Measurements from ENCODE around the gene TDRD9.

The TDRD9 gene

GRCh38 chr14:104037074-104037473 is 108.8 kb downstream of the TDRD9 start:
- DNase-seq = no peak

DNA sequence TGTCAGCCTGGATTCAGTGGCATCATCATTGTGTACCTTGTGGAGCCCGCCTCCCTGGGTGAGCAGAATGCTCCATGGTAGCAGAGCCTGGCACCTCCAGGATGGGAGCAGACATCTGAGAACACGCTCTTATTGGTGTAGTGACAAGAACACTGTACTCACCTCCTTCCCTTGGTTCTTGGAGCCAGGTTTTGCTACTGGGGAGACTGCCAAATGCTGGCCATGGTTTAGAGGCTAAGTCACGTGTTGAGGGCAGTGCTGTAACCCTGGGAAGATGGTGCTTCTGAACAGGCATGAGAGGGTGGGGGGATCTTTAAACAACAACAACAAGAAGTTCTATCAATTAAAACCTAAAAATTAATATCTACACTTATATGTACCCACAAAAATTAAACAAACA is 109.6 kb downstream of the TDRD9 start:
- no peak for DNase-seq

DNA sequence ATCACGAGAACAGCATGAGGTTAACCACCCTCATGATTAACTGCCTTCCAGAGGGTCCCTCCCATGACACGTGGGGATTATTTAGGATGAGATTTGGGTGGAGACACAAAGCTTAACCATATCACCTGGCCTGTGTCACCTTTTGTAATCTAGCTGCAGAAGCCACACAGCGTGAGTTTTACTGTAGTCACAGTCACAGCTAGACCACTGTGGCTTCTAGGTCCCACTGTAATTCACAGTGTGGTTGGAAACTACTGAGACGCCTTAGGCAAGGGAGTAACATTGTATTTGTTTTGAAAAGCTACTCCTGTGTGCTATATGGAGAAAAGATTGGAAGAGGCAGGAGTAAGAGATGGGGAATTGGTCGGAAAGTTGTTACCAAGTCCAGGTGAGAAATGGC is 111.0 kb downstream of the TDRD9 start:
- no peak for DNase-seq

DNA sequence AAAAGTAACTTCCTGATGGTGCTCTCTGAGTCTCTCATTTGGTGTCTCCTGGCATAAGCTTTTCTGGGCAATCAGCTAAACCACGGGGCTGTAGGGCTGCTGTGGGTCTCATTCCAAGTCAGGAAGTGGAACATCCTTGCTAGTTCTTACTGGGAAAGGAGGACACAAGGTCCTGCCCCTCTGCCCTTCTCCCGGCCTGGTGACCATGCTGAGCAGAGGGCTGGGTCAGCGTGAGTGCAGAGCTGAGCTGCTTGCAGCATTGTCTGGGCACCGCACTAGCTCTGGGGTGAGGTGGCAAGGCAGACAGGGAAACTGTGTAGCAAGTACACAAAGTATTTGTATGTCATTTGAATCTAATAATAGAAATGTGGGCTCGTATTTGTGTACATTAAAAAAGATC is 112.3 kb downstream of the TDRD9 start:
- DNase-seq = no peak

- no peak for DNase-seq
These were observed 113.3 kb downstream of the TDRD9 start for GRCh38 chr14:104041430-104042104.

GRCh38 chr14:104044016-104044415 is 115.8 kb downstream of the TDRD9 start:
- no peak for DNase-seq

- no peak for DNase-seq
These were observed 119.5 kb downstream of the TDRD9 start for GRCh38 chr14:104047761-104048160.

GRCh38 chr14:104048758-104049507 is 120.7 kb downstream of the TDRD9 start:
- DNase-seq = no peak

GRCh38 chr14:104049576-104050240 is 121.5 kb downstream of the TDRD9 start:
- no peak for DNase-seq

GRCh38 chr14:104051092-104051813 is 123.0 kb downstream of the TDRD9 start:
- no peak for DNase-seq

DNA sequence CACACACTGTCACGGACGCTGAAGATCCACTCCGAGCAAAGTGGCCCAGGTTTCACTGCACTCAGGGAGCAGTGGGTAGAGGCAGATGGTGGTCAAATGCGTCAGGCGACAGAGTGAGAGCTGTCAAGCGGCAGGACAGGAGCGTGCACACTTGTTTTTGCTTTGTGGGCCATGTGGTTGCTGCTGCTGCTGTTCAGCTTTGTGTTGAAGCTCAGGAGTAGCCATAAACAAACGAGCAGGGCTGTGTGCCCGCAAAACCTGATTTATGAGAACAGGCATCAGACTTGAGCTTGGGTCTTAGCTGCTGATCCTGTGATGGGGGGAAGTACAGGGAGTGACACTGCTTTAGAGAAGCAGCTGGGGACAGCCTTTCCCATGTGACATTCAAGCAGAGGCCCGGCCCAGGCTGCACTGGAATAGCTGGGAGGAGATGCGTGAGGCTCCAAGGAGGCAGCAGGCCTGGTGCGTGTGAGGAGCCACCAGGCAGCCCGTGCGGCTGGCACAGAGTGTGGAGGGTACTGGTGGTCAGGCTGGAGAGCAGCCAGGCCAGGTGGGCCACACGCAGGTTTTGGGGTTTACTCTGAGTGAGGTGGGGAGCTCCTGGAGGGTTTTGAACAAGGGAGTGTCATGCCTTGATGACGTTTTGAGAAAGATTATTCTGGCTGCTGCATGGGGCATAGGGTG is 126.1 kb downstream of the TDRD9 start:
- no peak for DNase-seq

GRCh38 chr14:104062281-104062680 is 134.0 kb downstream of the TDRD9 start:
- no peak for DNase-seq

DNA sequence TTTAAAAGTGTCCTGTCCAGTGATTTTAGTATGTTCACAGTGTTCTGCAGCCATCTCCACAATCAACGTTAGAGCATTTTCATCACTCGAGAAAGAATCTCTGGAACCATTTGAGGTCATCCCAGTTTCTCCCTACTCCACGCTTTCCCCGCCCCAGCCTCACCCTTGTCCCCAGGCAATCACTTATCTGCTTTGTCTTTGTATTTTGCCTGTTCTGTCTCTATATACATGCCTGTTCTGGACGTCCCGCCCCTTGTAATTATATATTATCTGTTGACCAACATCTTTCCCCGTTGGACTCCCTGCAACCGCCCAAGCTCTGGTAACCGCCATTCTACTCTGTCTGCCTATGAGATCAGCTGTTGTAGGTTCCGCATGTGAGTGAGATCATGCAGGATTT is 135.7 kb downstream of the TDRD9 start:
- no peak for DNase-seq

GRCh38 chr14:104066279-104066678 is 138.0 kb downstream of the TDRD9 start:
- no peak for DNase-seq

GRCh38 chr14:104066719-104067295 is 138.6 kb downstream of the TDRD9 start:
- DNase-seq = no peak

GRCh38 chr14:104069541-104069940 is 141.3 kb downstream of the TDRD9 start:
- DNase-seq = no peak

- DNase-seq = no peak
These were observed 144.3 kb downstream of the TDRD9 start for GRCh38 chr14:104072586-104072985.

DNA sequence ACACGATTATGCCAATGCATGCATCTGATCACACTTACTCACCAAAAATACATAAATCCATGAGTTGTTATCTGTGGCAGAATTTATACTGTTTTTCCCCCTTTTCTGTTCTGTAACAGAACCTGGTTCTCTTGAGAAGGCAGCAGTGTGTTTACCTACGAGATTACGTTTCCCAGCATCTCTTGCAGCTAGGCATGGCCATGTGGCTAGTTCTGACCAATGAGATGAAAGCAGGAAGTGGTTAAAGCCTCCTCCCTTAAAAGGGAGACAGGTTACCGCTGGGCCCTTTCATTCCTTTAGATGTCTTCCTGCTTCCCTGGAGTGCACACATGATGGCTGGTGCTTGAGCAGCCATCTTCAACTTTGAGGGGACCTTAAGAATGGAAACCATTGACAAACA is 145.5 kb downstream of the TDRD9 start:
- DNase-seq = no peak

GRCh38 chr14:104075530-104076151 is 147.4 kb downstream of the TDRD9 start:
- peak; percentile 72 for DNase-seq

GRCh38 chr14:104076743-104077142 is 148.5 kb downstream of the TDRD9 start:
- no peak for DNase-seq

GRCh38 chr14:104078031-104078455 is 149.8 kb downstream of the TDRD9 start:
- peak; percentile 98 for DNase-seq
